SK-N-SH (cell line): Measurements from ENCODE around the gene JAZF1. TPM values are rescaled to one million over a fixed set of nuclear protein-coding genes. Genes with fewer than 3 reads are reported as not detected.

Experiments
- CTCF ChIA-PET: fragments of 300-600, 350-600 bp; formaldehyde crosslinking; extraction: SDS; loops from one replicate; lab custom pipeline; 2021; lab: Yijun Ruan, JAX
- POLR2A ChIA-PET: fragments of 350-600 bp; sonication (Branson Sonifier 250); formaldehyde crosslinking; extraction: SDS; loops from one replicate; lab custom pipeline; 2020; ENCODE audit warnings: antibody characterized with exemption, inconsistent platforms; lab: Yijun Ruan, JAX
- DNase-seq: peaks from one replicate; pipeline ENCODE4 v3.0.0; 2012
- H2AFZ ChIP-seq: fragments of 200-600 bp; sonication (generic); 2 replicates; pipeline ENCODE4 v1.8.1; 2016; ENCODE audit warnings: antibody characterized with exemption, mild to moderate bottlenecking, low read depth
- H3F3A ChIP-seq: fragments of 200-600 bp; sonication (generic); replicated peaks from 2 replicates; pipeline ENCODE3; 2016; ENCODE audit warnings: antibody characterized with exemption, mild to moderate bottlenecking; ENCODE audit not compliant: insufficient read depth
- H3K27ac ChIP-seq, 2 experiments: fragments of 200-500 bp in 1 of 2; fragments of 200-600 bp in 1 of 2; sonication (Bioruptor generic) in 1 of 2; sonication (generic), shearing (Covaris generic) in 1 of 2; 2 replicates each; pipeline versions ENCODE4 v1.5.1 to v1.6.1; 2014 to 2016; ENCODE audit warnings: low read depth in 2 of 2, inconsistent platforms in 1 of 2, low read length in 1 of 2, mild to moderate bottlenecking in 1 of 2, mixed read lengths in 1 of 2
- H3K27me3 ChIP-seq: fragments of 200-600 bp; sonication (generic), shearing (Covaris generic); 2 replicates; pipeline ENCODE4 v1.6.1; 2016; ENCODE audit warnings: mixed run types; ENCODE audit not compliant: insufficient read depth
- H3K36me3 ChIP-seq, 2 experiments: fragments of 200-500 bp in 1 of 2; fragments of 200-600 bp in 1 of 2; sonication (Bioruptor generic) in 1 of 2; sonication (generic) in 1 of 2; replicated peaks in 1 of 2; 2 replicates each; pipeline versions ENCODE3 to v1.5.1; 2014 to 2016; ENCODE audit warnings: low read length in 1 of 2, mild to moderate bottlenecking in 1 of 2; ENCODE audit not compliant: insufficient read depth in 2 of 2, control insufficient read depth in 1 of 2
- H3K4me1 ChIP-seq, 2 experiments: fragments of 200-500 bp in 1 of 2; fragments of 200-600 bp in 1 of 2; sonication (Bioruptor generic) in 1 of 2; sonication (generic), shearing (Covaris generic) in 1 of 2; 2 replicates each; pipeline versions ENCODE4 v1.5.1 to v1.6.1; 2014 to 2016; ENCODE audit warnings: low read depth in 1 of 2, low read length in 1 of 2, mixed run types in 1 of 2; ENCODE audit not compliant: insufficient read depth in 2 of 2, control insufficient read depth in 1 of 2
- H3K4me2 ChIP-seq: fragments of 200-600 bp; sonication (generic), shearing (Covaris generic); 2 replicates; pipeline ENCODE4 v1.6.1; 2017; ENCODE audit warnings: mixed run types
- H3K4me3 ChIP-seq, 2 experiments: fragments of 200-500 bp in 1 of 2; fragments of 200-600 bp in 1 of 2; sonication (Bioruptor generic) in 1 of 2; sonication (generic), shearing (Covaris generic) in 1 of 2; 2 replicates each; pipeline versions ENCODE4 v1.5.1 to v1.8.1; 2014 to 2016; ENCODE audit warnings: low read depth in 2 of 2, inconsistent platforms in 1 of 2, low read length in 1 of 2, mild to moderate bottlenecking in 1 of 2, mixed read lengths in 1 of 2, moderate library complexity in 1 of 2
- H3K79me2 ChIP-seq: fragments of 200-600 bp; sonication (generic); 2 replicates; pipeline ENCODE4 v1.8.1; 2017; ENCODE audit warnings: mild to moderate bottlenecking; ENCODE audit not compliant: insufficient read depth
- H3K9ac ChIP-seq: fragments of 200-600 bp; sonication (generic); 2 replicates; pipeline ENCODE4 v1.6.1; 2017; ENCODE audit warnings: mixed run types
- H3K9me2 ChIP-seq: fragments of 200-600 bp; sonication (generic); 2 replicates; pipeline ENCODE4 v1.6.1; 2017; ENCODE audit warnings: mixed run types
- H3K9me3 ChIP-seq: fragments of 200-600 bp; sonication (generic); 2 replicates; pipeline ENCODE4 v1.6.1; 2017; ENCODE audit warnings: mixed run types, mild to moderate bottlenecking, moderate library complexity
- H4K20me1 ChIP-seq: fragments of 200-600 bp; sonication (generic); 2 replicates; pipeline ENCODE4 v1.6.1; 2017; ENCODE audit warnings: mild to moderate bottlenecking, mixed run types; ENCODE audit not compliant: insufficient read depth
- CTCF ChIP-seq: fragments of 200-600 bp; sonication (generic); IDR thresholded peaks from 2 replicates; pipeline ENCODE4 v1.6.1; 2017; ENCODE audit warnings: antibody characterized with exemption, mild to moderate bottlenecking, moderate library complexity
- EP300 ChIP-seq, 2 experiments: IDR thresholded peaks; 2 replicates each; pipeline versions ENCODE4 v1.4.0 to v1.6.1; 2012; ENCODE audit warnings: borderline replicate concordance in 1 of 2, low read depth in 1 of 2, low read length in 1 of 2
- FOXJ3 ChIP-seq: sonication (generic); formaldehyde crosslinking; IDR thresholded peaks from 2 replicates; pipeline ENCODE4 v1.5.1; 2020; ENCODE audit warnings: mild to moderate bottlenecking, missing genetic modification reagents
- GABPA ChIP-seq: IDR thresholded peaks from 2 replicates; pipeline ENCODE4 v1.4.0; 2012; ENCODE audit warnings: low read depth, mild to moderate bottlenecking
- GATA2 ChIP-seq: sonication (generic); formaldehyde crosslinking; IDR thresholded peaks from 2 replicates; pipeline ENCODE4 v1.5.0; 2020; ENCODE audit warnings: mild to moderate bottlenecking, missing genetic modification reagents
- IRF3 ChIP-seq: fragments of 150-350 bp; IDR thresholded peaks from 2 replicates; pipeline ENCODE4 v1.6.1; 2016; ENCODE audit warnings: mild to moderate bottlenecking, low read depth, low read length
- JUND ChIP-seq: IDR thresholded peaks from 2 replicates; pipeline ENCODE4 v1.4.0; 2012
- MEF2A ChIP-seq: IDR thresholded peaks from 2 replicates; pipeline ENCODE4 v1.4.0; 2012; ENCODE audit warnings: low read depth, borderline replicate concordance
- NFIC ChIP-seq: IDR thresholded peaks from 2 replicates; pipeline ENCODE4 v1.4.0; 2012; ENCODE audit warnings: borderline replicate concordance
- NRF1 ChIP-seq: IDR thresholded peaks from 2 replicates; pipeline ENCODE4 v1.6.1; 2012; ENCODE audit warnings: low read depth, mild to moderate bottlenecking, low read length
- PBX3 ChIP-seq: IDR thresholded peaks from 2 replicates; pipeline ENCODE4; 2012
- RAD21 ChIP-seq: IDR thresholded peaks from 2 replicates; pipeline ENCODE4 v1.6.1; 2012; ENCODE audit warnings: mild to moderate bottlenecking, low read length
- RXRA ChIP-seq: IDR thresholded peaks from 2 replicates; pipeline ENCODE4 v1.4.0; 2012; ENCODE audit warnings: low read depth, mild to moderate bottlenecking, borderline replicate concordance
- TCF12 ChIP-seq: IDR thresholded peaks from 2 replicates; pipeline ENCODE4 v1.4.0; 2012
- TEAD4 ChIP-seq: IDR thresholded peaks from 2 replicates; pipeline ENCODE4 v1.4.0; 2012; ENCODE audit warnings: mild to moderate bottlenecking, borderline replicate concordance; ENCODE audit not compliant: insufficient read depth
- USF1 ChIP-seq: IDR thresholded peaks from 2 replicates; pipeline ENCODE4 v1.4.0; 2012; ENCODE audit warnings: low read depth, borderline replicate concordance
- YY1 ChIP-seq: IDR thresholded peaks from 2 replicates; pipeline ENCODE4 v1.4.0; 2012; ENCODE audit warnings: low read depth, mild to moderate bottlenecking
- ZBTB33 ChIP-seq: IDR thresholded peaks from 2 replicates; pipeline ENCODE4 v1.4.0; 2012; ENCODE audit warnings: low read depth, borderline replicate concordance
- WGBS: methylation state at CpG from one replicate; pipeline ENCODE4 v1.1.6; 2017; ENCODE audit warnings: low lambda C conversion rate; 5-methylcytosine and 5-hydroxymethylcytosine counted together
- polyA plus RNA-seq, 3 experiments: library from polyadenylated mRNA; depleted of rRNA; stranded (reverse); fragments of >200 nt; gene quantifications; 2 replicates each; pipeline ENCODE4 v1.2.3, GENCODE V29; 2012

The JAZF1 gene
- polyA plus RNA-seq, 1 of the 3 experiments (the other 2 are of a cell fraction) = 1.7 TPM

GRCh38 chr7:27953361-27953760 is 227.2 kb downstream of the JAZF1 start:
- H3K9me3 ChIP-seq = no peaks in the 10 kb centered on the region
- no peak overlapping the region for H3K9ac ChIP-seq
- H3K27ac ChIP-seq = no peak overlapping the region
- ChIA-PET CTCF (interaction anchor here (0.9 to 2.1 kb wide), 10 partner anchors 10 to 743 kb away, joined by 3 to 8 read pairs (median 3); no protein-coding TSS in a partner anchor), POLR2A (no interaction called here)
- no peaks in the 10 kb centered on the region for H3K79me2 ChIP-seq
- no peaks in the 10 kb centered on the region for H3K36me3 ChIP-seq
- H3K4me3 ChIP-seq = no peak overlapping the region
- 74% methylated on average over 1 of the region's 1 CpG for WGBS
- DNase-seq = no peak
- TF ChIP-seq EP300 (IDR thresholded peaks at IDR 0.05; ENCODE audit: borderline replicate concordance in 1 of 2, low read depth in 1 of 2, low read length in 1 of 2) (no peak), USF1 (no peak), NRF1 (no peak), CTCF (no peak), FOXJ3 (no peak), TEAD4 (no peak), GATA2 (CRISPR knock-in tag) (no peak)
- H4K20me1 ChIP-seq = no peaks in the 10 kb centered on the region
- H3K4me1 ChIP-seq = peaks cover 0 to 2% of the 10 kb centered on the region in 2 experiments; a peak in 1 of 4 replicates
- no peaks in the 10 kb centered on the region for H3K9me2 ChIP-seq
- H3F3A ChIP-seq = no peaks in the 10 kb centered on the region
- H2AFZ ChIP-seq = no peak overlapping the region
- H3K4me2 ChIP-seq = no peak overlapping the region
- H3K27me3 ChIP-seq = no peaks in the 10 kb centered on the region

GRCh38 chr7:27952456-27953285 is 227.9 kb downstream of the JAZF1 start:
- POLR2A ChIA-PET = no interaction called here

More at GRCh38 chr7:27952456-27953285, 227.9 kb downstream of the JAZF1 start:
- no peak overlapping the region for H3K4me3 ChIP-seq
- CTCF ChIA-PET = interaction anchor here (0.9 to 2.1 kb wide), 9 partner anchors 10 to 743 kb away, joined by 3 to 8 read pairs (median 3); no protein-coding TSS in a partner anchor
- no peak overlapping the region for H3K4me2 ChIP-seq
- no peaks in the 10 kb centered on the region for H3K9me3 ChIP-seq
- no peak overlapping the region for H2AFZ ChIP-seq
- H3K4me1 ChIP-seq = peaks cover 0 to 2% of the 10 kb centered on the region in 2 experiments; a peak in 2 of 4 replicates
- TF ChIP-seq TCF12 = no peak
- TF ChIP-seq RAD21 = no peak
- no peak for TF ChIP-seq IRF3
- TF ChIP-seq ZBTB33 = no peak
- TF ChIP-seq GABPA = no peak
- TF ChIP-seq PBX3 = no peak
- TF ChIP-seq MEF2A = no peak
- no peak for TF ChIP-seq GATA2 (CRISPR knock-in tag)
- no peak for TF ChIP-seq TEAD4
- no peak for TF ChIP-seq JUND
- no peak for TF ChIP-seq YY1
- TF ChIP-seq RXRA = no peak
- no peak for TF ChIP-seq NFIC
- WGBS = 85% methylated on average over 3 of the region's 3 CpGs
- no peaks in the 10 kb centered on the region for H4K20me1 ChIP-seq
- H3K79me2 ChIP-seq = no peaks in the 10 kb centered on the region
- no peak overlapping the region; a peak in 1 of 4 replicates for H3K27ac ChIP-seq
- no peaks in the 10 kb centered on the region for H3F3A ChIP-seq
- no peaks in the 10 kb centered on the region for H3K27me3 ChIP-seq
- H3K9ac ChIP-seq = no peak overlapping the region
- H3K36me3 ChIP-seq = no peaks in the 10 kb centered on the region
- no peak for DNase-seq
- H3K9me2 ChIP-seq = no peaks in the 10 kb centered on the region
